Stimulated activated CD8-positive, alpha-beta memory T cell treated with anti-CD3 and anti-CD28 coated beads, Interleukin-7, amount 100 ng/mL, for 24 hours (primary cell): ENCODE measurements around the gene DERL2.

Experiments
- DNase-seq: peaks from one replicate; pipeline ENCODE4 v3.0.0-alpha.2; 2020; ENCODE audit warnings: low read depth

DERL2 gene

DNA sequence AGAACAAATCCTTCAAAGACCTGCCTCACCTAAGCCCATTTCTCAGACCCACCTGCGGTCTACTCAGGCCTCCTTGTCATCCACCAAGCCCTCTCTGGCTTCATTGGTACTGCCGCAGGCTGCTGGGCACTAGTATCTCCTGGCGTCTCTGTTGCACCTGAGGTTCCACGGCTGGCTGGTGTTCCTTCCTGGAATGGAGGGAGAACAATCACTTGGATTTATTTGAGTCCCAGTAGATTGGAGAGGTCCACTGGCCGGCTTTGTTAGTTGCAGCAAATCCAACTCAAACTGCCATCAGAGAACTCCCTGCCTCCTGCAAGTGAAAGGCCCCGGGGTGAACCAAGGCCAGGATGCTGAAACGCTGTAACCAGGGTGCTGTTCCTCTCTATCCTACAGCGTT is 15.7 kb upstream of the DERL2 start:
- no peak for DNase-seq

DNA sequence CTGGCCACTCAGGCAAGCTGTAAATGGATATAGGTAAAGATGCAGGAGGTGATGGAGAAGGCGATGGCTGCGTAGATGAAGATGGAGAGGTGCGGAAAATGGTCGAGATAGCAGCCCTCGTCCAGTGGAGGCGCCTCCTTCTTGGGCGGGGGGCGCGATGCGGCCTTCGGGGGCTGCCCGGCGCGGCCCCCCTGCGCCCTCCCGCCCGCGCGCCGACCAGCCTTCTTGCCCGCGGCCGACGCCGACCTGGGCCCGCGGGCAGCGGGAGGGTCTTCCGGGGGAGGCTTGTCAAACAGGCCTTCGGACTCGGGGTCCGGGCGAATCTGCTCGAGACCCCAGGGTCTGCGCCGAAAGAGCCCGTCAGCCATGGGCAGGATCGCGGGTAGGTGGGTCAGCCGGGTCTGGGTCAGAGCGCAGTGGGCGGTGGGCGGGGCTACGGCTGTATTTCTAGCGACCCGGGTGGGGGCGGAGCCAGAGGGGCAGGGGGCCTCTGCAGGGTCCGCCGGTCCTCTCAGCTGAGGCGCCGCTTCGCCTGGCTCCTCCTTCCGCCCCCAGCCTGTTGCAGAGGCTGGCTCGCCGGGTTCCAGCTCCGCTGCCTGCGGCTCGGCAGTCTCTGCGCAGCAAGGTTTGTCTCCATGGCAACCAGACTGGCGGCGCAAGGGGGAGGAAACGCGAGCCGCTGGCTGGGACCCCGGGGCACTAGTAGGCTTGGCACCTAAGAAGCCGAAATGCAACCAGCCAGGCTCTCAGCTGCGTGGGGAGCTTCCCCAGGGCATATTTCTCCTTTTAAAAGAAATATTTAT is 14.8 kb upstream of the DERL2 start:
- DNase-seq = peak; percentile 34

DNA sequence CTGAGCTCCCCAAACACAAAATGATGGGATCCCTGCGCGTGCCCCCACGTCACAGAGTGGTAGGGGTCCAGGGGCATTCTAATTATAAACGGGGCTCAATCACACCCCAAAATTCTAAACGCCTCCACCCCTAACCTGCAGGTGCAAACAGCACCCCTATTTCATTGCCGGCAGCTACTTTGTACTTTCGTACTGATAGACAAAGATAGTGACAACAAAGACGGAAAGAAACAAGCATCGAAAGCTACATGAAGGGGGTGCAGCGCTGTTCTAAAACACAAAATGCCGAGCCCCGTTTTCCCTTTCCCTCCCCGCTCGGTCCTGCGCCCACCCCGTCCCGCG is 14.2 kb upstream of the DERL2 start:
- no peak for DNase-seq

DNA sequence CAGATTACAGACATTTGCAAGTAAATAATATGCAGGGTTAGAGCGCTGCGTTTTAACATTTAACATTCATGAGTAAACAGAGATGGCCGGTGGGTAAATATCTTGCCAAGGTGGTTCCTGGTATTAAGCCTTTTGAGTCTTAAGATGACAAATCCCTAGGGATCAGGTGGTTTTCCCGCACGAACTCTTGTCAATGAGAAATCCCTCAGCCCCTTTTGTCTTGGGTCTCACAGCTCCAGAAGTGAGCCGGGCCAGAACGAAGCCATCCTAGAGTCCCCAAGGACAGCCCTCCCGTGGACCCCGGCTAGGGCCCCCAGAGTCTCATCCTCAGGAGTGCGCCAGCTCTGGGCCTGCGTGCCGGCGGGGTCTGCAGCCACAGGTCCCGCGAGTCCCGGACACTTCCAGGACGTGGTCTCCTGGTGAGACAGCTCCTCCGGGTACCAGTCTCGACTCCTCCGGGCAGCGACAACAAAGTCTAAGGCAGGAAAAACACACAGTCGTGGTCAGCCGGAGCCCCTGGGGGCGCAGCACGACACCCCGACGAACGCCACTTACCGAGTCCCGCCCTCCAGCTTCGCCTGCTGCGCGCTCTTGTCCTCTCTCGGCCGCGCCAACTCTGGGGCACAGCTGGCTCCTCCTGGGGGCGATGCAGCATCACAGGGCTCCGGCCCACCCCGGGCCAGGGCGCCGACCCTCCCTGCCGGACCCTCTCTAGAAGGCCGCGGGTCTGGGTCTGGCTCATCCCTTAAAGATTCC is 13.7 kb upstream of the DERL2 start:
- no peak for DNase-seq

DNA sequence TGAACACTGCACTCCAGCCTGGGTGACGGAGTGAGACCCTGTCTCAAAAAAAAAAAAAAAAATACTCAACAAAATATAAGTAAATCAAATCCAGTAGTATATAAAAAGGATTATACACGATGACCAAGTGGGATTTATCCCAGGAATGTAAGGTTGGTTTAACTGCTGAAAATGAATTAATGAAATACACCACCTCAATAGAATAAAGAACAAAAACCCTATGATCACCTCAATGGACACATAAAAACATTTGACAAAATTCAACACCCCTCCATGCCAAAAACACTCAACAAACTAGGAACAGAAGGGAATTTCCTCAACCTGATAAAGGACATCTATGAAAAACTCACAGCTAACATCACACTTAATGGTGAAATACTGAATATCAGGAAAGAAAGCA is 7.0 kb upstream of the DERL2 start:
- no peak for DNase-seq

DNA sequence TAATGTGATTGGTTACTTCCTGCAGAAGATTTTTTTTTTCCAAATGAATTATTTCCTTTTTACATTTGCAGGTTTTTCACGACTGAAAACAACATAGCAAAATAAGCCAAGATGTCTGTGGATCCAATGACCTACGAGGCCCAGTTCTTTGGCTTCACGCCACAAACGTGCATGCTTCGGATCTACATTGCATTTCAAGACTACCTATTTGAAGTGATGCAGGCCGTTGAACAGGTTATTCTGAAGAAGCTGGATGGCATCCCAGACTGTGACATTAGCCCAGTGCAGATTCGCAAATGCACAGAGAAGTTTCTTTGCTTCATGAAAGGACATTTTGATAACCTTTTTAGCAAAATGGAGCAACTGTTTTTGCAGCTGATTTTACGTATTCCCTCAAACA is 2.8 kb upstream of the DERL2 start:
- no peak for DNase-seq

DNA sequence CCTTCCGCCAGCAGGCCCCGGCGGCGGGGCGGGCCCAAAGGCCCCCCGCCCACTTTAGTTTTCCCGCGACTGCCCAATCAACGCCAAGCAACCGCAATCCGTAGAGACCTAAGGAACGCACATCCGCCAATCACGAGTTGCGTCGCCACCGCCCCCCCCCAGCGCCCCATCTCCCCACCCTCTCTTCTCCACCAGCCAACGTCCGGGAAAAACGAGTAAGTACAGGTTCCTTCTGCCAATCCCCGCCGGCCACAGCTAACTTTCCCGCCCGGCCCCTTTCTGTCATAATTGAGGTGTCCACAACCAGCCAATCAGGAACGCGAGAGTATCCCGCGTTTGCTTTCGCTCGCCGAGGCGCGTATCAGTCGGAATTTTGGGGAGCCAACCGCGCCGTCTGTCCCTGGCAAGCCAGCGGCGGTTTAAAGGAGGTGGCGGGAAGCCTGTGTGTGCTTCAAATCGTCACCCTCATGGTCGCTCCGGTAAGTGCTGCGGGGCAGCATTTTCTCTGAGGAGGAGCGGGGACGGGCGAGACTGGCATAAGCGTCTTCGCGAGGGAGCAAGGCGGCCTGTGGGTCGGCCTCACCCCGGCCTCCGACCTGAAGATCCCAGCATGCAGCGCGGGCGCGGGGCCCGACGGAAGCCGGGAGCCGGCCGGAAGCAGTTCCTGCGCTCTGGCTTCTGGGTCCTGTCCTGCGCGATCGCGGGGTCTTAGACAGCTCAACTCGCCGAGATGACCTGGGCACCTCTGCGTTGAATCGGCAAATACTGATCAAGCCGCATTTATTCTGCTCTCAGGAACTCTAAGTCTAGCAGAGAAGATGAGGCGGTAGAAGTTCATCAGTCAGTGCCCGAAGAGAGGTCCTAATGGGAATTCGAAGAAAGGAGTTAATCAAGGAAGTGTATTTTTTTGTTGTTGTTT is 487 bp upstream of the DERL2 start, which contains the start of gene MIS12:
Gene MIS12 (plus strand): TSS at position 361 of the 919 bp plus-strand sequence. CDS start 2,297 bp downstream, outside the sequence.
- peak; percentile 95 for DNase-seq

DNA sequence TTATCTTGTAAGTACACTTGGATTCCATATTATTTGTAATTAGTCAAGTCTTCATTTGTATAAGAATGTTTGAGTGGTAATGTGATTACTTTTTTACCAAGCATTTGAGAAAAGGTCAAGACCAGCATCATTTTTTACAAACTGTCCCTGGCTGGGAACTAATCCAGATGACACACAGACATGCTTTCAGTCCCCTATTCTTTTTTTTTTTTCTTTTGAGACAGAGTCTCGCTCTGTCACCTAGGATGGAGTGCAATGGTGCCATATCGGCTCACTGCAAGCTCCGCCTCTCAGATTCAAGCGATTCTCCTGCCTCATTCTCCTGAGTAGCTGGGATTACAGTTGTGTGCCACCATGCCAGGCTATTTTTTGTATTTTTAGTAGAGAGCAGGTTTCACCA is 4.5 kb downstream of the DERL2 start:
- no peak for DNase-seq

DNA sequence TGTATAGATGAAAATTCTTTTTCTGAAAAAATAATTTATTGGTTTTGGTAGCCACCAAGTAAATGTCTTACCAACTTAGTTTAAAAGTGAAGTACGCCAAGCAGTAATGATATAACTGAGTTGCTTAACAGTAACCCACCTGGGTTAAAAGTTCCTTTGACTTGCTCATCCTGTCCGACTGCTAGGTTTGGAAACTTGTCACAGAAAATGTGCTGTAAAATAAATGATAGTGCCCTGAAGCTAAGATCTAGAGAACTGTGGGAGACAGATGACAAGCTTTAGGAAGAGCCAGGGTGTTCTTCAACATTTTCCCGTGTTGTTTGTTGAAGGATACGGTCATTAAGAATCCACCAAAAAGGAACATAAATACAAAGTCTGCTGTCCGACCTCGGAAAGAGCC is 5.0 kb downstream of the DERL2 start:
- DNase-seq = no peak

DNA sequence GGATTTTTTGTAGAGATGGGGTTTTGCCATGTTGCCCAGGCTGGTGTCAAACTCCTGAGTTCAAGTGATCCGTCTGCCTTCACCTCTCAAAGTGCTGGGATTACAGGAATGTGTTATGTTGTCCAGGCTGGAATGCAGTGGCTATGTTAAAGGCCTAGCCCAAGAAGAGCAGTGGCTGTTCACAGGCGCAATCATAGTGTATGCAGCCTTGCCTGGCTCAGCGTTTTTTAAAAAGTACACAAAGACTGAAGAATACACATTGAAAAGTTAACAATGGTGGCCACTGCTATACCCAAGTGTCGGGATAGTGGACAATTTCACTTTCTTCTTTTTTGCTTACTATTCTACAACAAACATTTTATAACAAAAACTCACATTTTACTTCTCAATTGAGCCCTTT is 7.0 kb downstream of the DERL2 start:
- DNase-seq = no peak

DNA sequence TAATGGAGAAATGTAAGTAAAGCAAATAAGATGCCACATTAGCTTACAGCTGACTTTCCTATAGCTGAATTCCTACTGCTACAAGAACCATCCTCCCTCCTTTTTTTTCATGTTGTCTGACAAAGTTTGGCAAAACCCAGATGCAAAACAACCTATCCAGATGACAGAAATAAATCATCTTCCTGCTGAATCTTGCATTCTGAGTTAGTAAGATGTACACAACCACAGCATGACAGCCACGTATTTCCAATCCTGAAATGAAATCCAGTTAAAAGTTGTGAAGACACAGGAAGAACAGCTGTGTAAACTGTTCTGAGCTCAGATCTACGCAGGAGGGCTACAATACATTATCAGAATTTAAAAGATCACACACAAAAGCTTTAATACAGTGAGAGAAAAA is 12.1 kb downstream of the DERL2 start:
- no peak for DNase-seq

DNA sequence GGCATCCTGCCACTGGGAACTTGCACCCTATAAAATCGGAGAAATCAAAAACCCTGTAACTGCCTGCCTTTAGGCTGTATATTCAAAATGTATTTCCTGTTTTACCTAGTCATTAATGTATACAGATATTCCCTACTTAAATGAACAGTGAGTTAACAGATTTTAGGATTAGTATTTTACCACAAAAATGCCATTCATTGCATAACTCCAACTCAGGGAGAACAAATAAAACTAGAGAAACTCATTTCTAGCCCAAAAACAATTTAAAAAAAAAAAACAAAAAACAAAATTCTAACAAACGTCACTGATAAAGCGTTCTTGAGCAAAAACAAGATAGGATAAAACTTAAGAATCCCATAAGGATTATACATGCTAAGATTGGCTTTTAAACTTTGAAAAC is 13.5 kb downstream of the DERL2 start:
- DNase-seq = no peak

DNA sequence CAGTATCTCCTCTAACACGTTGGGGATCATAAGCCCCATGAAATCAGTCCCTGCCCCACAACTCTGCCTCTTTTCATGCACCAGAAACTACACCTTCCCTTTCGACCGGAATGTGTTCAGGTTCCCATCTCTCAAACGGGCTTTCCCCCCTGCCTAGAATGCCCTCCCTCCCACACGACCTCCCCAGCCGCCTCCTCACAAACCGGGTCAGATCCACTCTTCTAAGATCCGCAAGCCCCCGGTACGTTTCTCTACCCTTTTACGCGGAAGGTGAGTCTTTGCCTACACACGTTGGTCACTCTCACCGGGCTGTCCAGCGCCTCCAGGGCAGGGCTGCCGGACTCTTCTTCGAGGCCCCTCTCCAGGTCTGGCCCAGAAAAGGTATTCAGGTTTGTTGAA is 17.9 kb downstream of the DERL2 start:
- DNase-seq = no peak

DNA sequence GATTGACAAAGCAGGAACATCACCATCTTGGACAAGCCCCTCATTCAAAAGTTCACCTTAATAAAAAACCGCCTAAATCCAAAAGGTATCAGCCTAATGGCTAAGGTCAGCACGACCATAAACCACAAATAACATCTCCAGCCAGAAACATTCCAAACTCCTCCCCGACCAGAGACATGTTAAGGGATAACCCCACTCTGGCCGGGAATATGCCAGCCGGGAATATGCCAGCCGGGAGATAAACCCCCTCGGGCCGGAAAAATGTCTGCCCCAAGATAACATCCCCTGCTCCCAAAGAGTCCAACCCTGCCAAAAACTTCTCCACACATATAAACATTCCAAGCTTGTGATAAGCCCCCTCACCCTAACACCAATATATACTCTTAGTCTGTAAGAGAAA is 18.6 kb downstream of the DERL2 start:
- DNase-seq = no peak

DNA sequence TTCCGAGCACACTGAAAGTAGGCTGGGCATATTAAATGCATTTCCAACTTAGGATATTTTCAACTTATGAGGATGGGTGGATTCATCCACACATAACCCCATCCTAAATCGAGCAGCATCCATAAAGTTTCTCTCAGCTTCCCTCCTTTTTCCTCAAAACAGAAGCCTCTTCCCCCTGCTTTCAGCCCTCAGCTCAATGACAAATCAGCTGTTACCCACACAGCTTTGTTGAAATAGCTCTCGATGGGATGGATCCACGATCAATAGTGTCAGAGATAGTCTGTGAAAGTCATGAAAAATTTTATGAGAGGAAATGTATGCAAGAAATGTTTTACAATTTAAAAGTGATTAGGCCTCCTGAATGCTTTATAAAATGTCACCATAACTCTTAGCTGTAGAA is 19.7 kb downstream of the DERL2 start:
- no peak for DNase-seq

DNA sequence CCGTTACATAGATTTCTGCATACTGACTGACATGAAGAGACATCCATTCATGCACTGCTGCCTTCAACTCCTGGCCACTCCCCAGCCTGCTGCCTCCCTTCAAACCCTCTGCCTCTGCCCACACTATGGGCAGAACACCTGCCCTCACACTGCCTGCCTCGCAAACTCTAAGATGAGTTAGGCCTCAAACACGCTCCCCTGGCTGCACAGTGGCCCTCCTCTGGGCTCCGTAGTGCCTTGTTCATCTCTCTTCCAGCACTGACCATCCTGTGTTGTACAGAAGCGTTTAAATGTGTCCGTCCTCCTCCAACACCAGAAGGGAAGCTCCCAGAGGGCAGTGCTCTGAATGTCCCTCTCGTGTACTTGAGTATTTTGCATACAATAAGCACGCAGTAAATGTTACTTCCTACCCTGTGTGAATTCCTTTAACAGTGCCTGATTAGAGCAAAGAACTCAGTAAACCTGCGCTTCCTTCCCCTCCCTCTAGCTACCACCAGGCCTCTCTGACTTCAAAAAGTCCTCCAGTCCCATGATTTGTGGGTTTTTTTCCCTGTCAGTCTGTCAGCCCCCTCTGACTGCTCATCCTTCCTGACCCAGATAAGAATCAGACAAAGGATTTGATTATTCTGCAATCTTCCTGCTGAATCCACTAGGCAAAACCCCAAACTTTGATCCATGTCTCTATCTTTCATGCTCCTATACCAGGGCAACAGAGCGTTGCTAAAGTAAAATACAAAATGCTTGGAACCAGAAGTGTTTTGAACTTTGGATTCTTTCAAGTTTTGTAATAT is 21.1 kb downstream of the DERL2 start:
- DNase-seq = no peak

DNA sequence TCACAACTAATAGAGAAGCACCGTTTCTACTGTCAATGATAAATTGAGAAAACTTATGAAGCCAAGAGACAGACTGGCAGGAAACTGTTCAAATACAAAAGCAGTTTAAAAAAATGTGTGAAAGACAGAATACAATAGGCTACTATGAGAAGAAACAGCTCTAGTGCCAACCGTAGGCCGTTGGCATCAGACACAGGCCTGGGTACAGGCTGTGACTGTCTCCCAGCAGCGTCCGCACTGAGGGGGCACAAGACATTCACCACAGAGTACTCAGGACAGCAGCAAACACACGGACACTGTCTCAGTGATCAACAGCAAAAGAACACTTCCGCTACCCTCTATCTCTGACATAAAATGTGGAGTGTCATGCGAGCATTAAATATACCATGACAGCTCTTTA is 39.2 kb downstream of the DERL2 start:
- DNase-seq = no peak

DNA sequence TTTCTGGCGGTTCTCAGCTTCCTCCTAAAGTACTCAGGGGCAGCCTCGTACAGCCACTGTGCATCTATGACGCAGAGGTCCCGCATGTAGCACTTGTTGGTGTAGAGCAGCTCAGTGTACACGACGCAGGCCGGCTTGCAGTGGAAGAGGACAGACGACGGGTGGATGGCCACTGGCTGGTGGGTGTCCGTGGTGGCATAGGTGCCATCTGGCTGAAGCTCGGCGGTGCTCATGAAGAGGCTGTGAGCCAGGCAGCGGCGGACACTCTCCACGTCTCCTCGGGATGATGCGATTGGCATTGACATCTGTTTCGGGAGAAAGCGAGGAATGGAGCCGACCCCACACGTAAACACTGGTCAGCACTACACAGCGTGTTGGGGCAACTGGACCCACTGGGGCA is 41.8 kb downstream of the DERL2 start:
- no peak for DNase-seq

DNA sequence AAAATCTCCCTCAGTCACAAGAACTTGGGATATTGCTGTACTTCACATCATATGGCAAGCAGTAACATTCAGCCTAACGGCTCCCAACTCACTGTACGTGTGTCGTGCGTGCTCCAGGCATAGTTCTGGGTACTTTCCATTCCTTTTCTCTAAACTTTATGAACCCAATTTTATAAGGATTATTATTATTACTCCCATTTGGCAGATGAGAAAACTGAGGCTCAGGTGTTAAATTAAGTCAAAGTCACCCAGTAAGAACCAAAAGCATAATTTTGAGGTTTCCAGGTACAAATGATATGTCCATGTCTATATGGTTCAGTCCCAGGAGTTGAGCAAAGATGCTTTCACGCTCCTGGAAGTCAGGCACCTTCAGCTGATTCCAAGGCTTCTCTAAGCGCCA is 42.2 kb downstream of the DERL2 start:
- DNase-seq = no peak

DNA sequence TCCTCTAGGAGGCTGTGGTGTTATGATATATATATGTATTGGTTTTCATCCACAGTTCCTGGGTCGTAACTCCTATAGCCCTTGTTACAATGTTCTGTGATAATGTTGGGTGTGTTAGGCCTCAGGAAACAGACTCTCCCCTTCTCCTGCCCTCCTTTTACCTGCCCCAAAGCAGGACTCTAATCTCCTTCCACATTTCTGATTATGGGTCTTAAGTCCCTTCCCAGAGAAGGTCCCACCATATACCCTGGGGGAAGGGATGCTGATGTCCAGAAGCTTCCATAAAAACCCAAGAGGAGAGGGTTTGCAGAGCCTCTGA is 46.6 kb downstream of the DERL2 start:
- no peak for DNase-seq

DNA sequence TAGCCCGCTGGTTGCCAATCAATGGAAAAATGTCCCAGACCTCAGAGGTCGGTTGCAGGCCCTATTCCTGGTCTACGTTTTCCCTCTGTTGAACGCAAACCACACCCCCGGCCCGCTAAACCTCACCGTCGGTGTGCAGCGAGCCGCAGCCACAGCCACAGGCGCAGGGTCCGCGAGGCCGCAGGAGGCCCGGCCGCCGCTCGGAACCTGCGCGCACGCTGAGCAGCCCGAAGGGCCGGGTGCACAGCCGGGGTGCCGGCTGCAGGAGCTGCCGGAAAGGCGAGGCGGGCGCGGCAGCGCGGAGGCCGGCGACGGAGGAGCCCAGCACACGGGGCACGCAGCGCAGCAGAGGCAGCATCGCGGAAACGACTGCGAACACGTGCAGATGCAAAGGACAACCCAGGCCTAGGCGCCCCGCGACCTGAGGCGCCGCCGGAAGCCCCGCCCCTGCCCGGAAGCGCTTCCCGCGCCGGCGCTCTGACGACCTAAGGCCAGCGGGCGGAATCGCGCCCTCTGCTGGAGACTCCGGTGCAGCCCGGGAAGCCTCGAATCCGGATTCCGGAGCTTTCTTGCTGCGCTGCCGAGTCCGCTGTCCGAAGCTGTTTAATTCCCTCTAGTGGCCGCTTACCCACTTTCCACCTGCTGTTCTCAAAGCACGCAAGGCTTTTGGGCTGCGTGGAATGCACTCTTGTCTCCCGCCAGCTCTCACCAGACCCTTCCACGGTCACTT is 47.1 kb downstream of the DERL2 start, which contains the start of gene C1QBP:
Gene C1QBP (minus strand): TSS at position 440 of the 730 bp plus-strand sequence. CDS start 82 bp downstream, at position 358.
- DNase-seq = peak; percentile 79
